HG03159 (cell line): ENCODE data around the gene RGS1.
A peak's percentile ranks its signal among the peaks of the same experiment; 100 is the strongest.

Source experiments
- ATAC-seq: cut with Tn5 transposase; IDR thresholded peaks from one replicate; pipeline ENCODE4 v1.9.1; 2021; ENCODE audit warnings: mild to moderate bottlenecking, moderate library complexity; ENCODE audit not compliant: unreplicated experiment

Gene RGS1

GRCh38 chr1:192609110-192610079 lies 33.8 kb downstream of the RGS1 start:
- ATAC-seq: peak; percentile 100

GRCh38 chr1:192610112-192610889 lies 34.7 kb downstream of the RGS1 start:
- no peak for ATAC-seq

GRCh38 chr1:192615055-192615454 lies 39.5 kb downstream of the RGS1 start:
- ATAC-seq: peak; percentile 51

DNA sequence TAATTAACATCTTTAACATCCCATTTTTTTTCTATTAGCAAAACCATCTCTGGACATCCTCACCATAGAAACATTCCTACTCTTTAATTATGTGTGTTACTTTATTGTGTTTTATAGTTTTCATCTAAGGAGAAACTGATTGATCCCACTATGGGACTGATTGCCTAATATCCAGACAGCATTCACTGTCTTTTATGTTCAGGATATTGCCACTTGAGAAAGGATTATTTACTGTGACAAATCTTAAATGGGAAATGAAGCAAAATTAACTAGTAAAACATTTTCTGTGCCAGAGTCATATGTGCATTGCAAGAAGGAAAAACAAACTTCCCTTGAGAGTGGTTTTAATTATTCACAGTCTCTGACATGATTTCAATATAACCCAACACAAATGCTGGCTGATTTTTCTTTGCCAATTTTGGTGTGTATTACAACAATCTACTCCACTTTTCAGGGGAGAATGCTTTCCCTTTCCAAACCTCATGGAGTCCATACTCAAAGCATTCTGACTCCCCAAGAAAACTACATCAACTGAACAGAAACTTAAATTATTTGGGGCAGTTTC lies 44.6 kb downstream of the RGS1 start:
- no peak for ATAC-seq

DNA sequence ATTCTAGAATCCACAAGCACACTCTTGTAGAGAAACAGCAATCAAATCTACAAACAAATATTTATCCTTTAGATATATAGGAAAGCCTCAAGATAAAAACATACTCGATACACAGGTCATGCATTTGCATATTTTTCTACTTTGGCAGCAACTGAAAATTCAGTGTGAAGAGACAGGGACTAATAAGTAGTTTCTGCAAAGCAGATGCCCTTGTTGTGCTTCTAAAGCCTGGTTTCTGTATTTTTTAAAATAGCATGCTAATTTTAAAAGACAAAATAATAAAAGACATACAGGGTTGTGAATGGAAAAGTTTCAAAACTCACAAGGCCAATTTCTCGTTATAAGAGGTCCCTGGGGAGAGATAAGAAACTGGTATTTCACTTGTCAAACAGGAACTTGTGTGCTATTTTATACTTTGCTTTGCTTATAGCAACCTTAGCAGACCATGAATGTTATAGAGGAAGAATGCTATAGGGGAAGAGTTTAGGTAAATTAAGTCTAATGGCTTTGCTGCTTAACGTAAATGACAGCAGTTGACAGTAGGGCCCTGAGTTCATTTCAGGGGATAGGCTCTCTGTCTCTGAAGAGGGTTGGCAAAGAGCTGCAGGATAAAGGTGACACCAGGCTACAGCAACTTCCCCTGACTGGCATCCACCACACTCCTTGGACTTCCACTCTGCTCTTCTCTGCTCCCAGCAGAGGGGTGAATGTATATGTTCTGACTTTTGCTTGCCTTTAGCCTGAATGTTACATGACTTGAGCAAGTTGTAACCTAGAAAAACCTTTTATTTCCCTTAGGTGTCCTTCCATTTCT lies 51.0 kb downstream of the RGS1 start:
- ATAC-seq: peak; percentile 92

DNA sequence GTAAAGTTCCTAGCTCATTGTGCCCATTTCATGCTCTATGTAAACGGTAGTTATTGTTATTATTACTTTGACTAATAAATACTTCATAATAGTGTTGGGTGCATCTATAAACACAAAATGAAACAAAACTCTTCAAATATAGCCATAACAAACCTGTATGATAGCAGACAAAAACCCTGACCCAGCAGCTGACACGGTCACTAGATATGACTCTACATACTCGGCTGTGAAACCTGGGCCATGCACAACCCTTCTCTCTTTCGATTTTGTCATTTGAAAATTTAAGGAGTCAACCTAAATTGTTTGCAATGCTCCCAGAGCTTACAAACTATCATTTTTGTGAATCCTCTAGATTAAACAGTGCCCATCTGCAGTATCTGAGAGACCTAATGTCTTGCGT lies 52.3 kb downstream of the RGS1 start:
- peak; percentile 39 for ATAC-seq

GRCh38 chr1:192628396-192629057 lies 53.0 kb downstream of the RGS1 start:
- ATAC-seq: no peak

- ATAC-seq: no peak
Measured at GRCh38 chr1:192629612-192630011, 54.0 kb downstream of the RGS1 start.
